Measurements from ENCODE around the gene KXD1. TPM values are rescaled to one million over a fixed set of nuclear protein-coding genes. Genes with fewer than 3 reads are reported as not detected.

KXD1 gene
- total RNA-seq, 4 donors from 2014 or later: 65.5 to 104 (median 83.5) TPM

- WGBS, 2 donors: 60 to 71% methylated on average over 10 to 13 of the region's 21 CpGs
- Histone ChIP-seq H3K36me3 (peaks cover 10 to 54% (median 30%) of the 10 kb centered on the region in 3 donors), H3K4me3 (no peak overlapping the region), H3K27me3 (no peaks in the 10 kb centered on the region), H3K9me3 (no peaks in the 10 kb centered on the region), H3K4me1 (peaks cover 4 to 36% (median 12%) of the 10 kb centered on the region in 3 donors), H3K27ac (peak overlapping the region in 1 of 4 donors; percentile 95)
- intact Hi-C loops (cut with DNase I): no loop called here
- DNase-seq: no peak
- TF ChIP-seq, protein P1, sequence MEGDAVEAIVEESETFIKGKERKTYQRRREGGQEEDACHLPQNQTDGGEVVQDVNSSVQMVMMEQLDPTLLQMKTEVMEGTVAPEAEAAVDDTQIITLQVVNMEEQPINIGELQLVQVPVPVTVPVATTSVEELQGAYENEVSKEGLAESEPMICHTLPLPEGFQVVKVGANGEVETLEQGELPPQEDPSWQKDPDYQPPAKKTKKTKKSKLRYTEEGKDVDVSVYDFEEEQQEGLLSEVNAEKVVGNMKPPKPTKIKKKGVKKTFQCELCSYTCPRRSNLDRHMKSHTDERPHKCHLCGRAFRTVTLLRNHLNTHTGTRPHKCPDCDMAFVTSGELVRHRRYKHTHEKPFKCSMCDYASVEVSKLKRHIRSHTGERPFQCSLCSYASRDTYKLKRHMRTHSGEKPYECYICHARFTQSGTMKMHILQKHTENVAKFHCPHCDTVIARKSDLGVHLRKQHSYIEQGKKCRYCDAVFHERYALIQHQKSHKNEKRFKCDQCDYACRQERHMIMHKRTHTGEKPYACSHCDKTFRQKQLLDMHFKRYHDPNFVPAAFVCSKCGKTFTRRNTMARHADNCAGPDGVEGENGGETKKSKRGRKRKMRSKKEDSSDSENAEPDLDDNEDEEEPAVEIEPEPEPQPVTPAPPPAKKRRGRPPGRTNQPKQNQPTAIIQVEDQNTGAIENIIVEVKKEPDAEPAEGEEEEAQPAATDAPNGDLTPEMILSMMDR (IDR thresholded peaks at IDR 0.05): no peak
- no peak for TF ChIP-seq POLR2A (IDR thresholded peaks at IDR 0.05)
These were observed 16.2 kb upstream of the KXD1 start for GRCh38 chr19:18541258-18541991.

GRCh38 chr19:18541992-18542940, 15.4 kb upstream of the KXD1 start:
- H3K4me1 ChIP-seq: peaks cover 4 to 36% (median 12%) of the 10 kb centered on the region in 3 donors
- peaks cover 3 to 46% (median 30%) of the 10 kb centered on the region in 3 donors for H3K36me3 ChIP-seq
- DNase-seq: no peak
- H3K9me3 ChIP-seq: no peaks in the 10 kb centered on the region
- intact Hi-C loops (cut with DNase I): no loop called here
- no peaks in the 10 kb centered on the region for H3K27me3 ChIP-seq
- TF ChIP-seq POLR2A (IDR thresholded peaks at IDR 0.05): no peak
- WGBS, 2 donors: 20 to 35% methylated on average over 4 to 11 of the region's 11 CpGs
- peak overlapping the region; percentile 76 to 96 (median 88) for H3K4me3 ChIP-seq
- H3K27ac ChIP-seq: peak overlapping the region; percentile 95 to 98 (median 96)

- no peaks in the 10 kb centered on the region for H3K9me3 ChIP-seq
- no peaks in the 10 kb centered on the region for H3K27me3 ChIP-seq
- intact Hi-C loops (cut with DNase I): no loop called here
- TF ChIP-seq POLR2A (IDR thresholded peaks at IDR 0.05): peak in 1 of 4 donors; percentile 10
- TF ChIP-seq, protein P1 (IDR thresholded peaks at IDR 0.05): no peak
- H3K27ac ChIP-seq: peak within 1 kb of the TSS; percentile 95 to 98 (median 96)
- WGBS, 2 donors: no CpG with 5 or more reads among the region's 86 CpGs
- peak; percentile 57 for DNase-seq
- H3K4me3 ChIP-seq: peak within 1 kb of the TSS; percentile 76 to 96 (median 88)
- H3K36me3 ChIP-seq: peaks cover 0 to 36% (median 21%) of the 10 kb centered on the region in 3 donors
- peaks cover 4 to 36% (median 12%) of the 10 kb centered on the region in 3 donors for H3K4me1 ChIP-seq
These were observed 14.5 kb upstream of the KXD1 start, which contains the start of gene FKBP8 for GRCh38 chr19:18542941-18543813. Gene FKBP8, minus strand, starts transcription at chr19:18543573. Its CDS starts 1,603 bp downstream, at chr19:18541970.

- intact Hi-C loops (cut with DNase I): no loop called here
- peak; percentile 22 for DNase-seq
- H3K4me1 ChIP-seq: peaks cover 4 to 35% (median 12%) of the 10 kb centered on the region in 3 donors
- H3K27ac ChIP-seq: peak overlapping the region; percentile 95 to 98 (median 96)
- peak overlapping the region; percentile 76 to 96 (median 88) for H3K4me3 ChIP-seq
- H3K36me3 ChIP-seq: peaks cover 0 to 29% (median 15%) of the 10 kb centered on the region in 3 donors
- WGBS, 2 donors: 5 to 7% methylated on average over 6 to 7 of the region's 12 CpGs
- no peaks in the 10 kb centered on the region for H3K27me3 ChIP-seq
- TF ChIP-seq, protein P1 (IDR thresholded peaks at IDR 0.05): no peak
- peak in 1 of 4 donors; percentile 21 for TF ChIP-seq POLR2A (IDR thresholded peaks at IDR 0.05)
- H3K9me3 ChIP-seq: no peaks in the 10 kb centered on the region
These were observed 13.7 kb upstream of the KXD1 start for GRCh38 chr19:18543814-18544475.
